NOMO-1 treated with DMSO at 0.1 percent for 48 hours (cell line): ENCODE data around the gene NEB.
"Not testable (repeated sequence)": the region's sequence is repeated elsewhere in the genome, so short reads cannot be mapped to it uniquely, and the experiment has no call there.

Experiments
- DNase-seq: peaks from one replicate; lab custom pipeline; 2025; ENCODE audit not compliant: unreplicated experiment; lab: John Stamatoyannopoulos, UW

NEB gene

GRCh38 chr2:151704480-151704961 is 29.8 kb downstream of the NEB start:
- DNase-seq: not testable (repeated sequence)

- not testable (repeated sequence) for DNase-seq
Measured at GRCh38 chr2:151698134-151698533, 36.1 kb downstream of the NEB start.

GRCh38 chr2:151695778-151696177 is 38.5 kb downstream of the NEB start:
- DNase-seq: no peak

- no peak for DNase-seq
Measured at GRCh38 chr2:151691631-151692030, 42.6 kb downstream of the NEB start.

- DNase-seq: no peak
Measured at GRCh38 chr2:151688719-151689118, 45.6 kb downstream of the NEB start.

DNA sequence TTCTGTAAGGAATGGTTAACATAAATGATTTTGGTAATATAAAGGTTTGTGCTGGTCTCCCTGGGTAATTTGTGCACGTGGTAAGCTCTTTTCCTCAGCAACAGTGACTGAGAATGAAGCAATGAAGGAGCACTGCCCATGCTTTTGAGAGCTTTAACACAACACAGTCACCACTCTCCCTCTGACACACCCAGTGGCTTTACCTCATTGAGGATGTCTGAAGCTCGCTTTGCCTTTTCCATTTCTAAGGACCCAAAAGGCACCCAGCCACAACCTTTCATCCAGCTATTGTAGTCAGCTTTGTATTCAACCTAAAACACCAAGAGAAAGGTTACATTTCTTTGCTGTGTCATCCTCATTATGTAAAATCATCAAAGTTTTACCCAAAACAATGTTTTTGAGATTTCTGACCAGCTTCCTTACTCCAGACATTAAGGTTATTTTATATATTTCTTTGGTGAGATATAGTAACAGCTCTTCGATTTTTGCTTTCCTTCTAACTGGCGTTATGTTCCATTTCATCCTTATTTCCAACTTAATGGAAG is 51.7 kb downstream of the NEB start:
- no peak for DNase-seq

- DNase-seq: no peak
Measured at GRCh38 chr2:151681051-151681450, 53.2 kb downstream of the NEB start.

- no peak for DNase-seq
Measured at GRCh38 chr2:151679994-151680393, 54.3 kb downstream of the NEB start.

DNA sequence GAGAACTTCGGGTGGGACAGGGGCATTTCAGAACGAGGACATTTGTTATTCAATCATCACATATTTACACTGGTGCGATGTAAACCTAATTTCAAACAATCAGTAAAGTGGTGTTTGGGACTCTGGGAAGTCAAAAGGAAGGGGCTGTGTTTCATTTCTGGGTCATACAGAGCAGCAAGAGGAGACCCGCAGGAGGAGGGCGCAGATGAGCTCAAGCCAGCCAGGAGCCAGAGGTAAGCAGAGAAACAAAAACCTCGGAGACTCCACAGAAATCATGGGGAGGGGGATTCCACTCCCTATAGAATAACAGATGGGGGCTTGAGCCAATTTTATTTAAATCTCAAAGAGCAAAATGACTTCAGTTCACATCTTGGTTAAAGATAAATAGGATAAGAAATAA is 55.4 kb downstream of the NEB start:
- no peak for DNase-seq

DNA sequence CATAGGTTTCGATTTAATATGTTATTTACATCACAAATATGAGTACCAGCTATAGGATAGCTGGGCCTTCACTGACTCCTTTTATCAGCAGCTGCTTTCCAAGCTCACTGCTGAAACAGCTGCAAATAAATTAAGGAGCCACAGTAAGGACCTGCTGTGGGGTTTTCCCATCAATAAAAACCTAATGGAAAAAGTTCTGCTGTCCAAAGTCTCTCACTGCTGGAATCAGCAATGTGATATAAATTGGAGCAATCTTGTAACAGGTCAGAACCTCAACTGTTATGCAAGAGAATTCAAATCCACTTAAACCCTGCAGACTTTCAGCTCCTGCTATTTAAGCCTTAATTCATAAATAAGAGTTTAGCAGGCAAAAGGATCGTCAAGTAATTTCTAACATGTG is 61.3 kb downstream of the NEB start:
- DNase-seq: no peak

DNA sequence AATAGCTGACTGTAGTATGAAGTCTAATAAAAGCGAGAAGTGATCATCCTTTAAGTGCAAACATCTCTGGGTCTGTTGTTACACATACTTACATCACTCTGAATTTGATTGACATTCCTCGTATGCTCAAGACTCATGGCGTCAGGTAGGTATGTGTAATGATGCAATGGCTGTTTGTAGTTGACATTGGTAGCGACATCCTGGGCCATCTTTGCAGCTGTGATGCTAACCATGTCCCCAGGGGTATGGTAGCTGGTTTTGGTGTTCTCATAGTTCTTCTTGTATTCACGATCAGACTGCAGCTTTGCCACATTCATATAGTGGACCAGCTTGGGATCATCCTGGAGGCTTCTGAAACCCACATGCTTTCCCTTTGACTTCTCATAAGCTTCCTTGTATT is 62.0 kb downstream of the NEB start:
- DNase-seq: no peak

DNA sequence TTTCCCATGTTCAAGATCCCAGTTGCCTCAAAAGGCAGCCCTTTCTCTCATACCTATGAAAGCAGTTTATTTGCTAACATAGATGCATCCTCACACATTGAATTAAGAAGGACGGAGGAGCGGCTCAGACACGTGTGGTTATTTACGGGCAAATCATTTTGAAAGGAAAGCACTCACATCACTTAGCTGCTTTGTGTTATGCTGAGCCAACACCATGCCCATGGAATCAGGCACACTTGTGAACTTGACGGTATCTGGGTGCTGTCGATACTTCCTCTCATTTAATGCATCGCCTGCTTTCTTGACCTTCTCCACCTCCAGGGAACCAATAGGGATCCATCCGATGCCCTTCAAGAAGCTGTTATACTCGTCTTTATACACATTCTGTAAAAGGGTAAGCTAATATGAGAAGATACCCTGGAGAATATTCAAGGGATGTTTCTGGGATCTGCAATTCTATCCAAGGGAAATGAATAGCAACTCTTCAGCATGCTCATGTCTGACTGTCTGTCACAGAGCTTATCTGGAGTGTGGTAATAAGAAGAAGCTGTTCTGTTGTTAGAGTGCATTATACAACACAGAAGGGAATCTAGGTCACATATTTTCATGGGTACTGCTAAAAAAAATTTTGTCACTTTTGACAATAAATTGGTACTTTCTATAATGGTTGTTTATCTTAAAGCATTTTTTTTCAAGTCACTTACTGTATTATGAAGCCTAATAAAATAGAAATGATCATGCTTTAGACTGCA is 63.3 kb downstream of the NEB start:
- no peak for DNase-seq

DNA sequence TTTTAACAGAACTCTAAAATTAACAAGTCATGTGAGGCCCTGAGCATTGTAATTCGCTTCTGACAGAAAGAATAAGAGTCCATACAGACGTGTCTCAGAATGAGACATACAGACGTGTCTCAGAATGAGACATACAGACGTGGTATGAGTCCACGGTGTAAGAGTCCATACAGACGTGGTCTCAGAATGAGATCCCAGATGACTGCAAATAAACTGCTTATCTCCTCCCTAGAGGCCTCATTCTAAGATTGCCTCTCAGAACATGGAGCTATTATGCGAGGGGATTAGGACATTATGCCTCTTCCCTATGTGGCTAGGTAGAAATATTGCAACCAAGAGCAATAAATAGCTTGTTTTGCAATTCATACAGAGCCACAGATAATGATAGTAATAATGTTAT is 63.9 kb downstream of the NEB start:
- no peak for DNase-seq

DNA sequence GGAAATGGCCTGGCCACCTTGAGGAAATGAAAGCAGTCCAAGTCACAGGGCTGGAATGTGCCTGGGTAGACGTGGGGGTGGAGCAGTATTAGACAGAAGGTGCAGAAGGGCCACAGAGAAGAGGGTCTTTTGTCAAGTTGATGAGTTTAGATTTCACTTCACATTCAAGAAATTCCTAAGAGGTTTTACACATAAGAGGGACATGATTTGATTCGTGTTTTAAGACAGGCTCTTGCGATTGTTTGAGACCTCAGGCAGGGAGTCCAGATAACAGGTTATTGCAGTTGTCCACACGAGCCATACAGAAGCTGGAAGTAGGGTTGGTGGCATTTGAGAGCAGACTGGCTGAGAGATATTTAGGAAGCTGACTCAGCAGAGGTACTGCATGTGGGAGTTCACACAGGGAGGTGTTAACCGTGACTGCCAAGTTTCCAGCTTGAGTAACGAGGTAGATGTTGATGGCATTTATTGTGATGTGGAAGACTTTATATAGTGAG is 64.6 kb downstream of the NEB start:
- no peak for DNase-seq

DNA sequence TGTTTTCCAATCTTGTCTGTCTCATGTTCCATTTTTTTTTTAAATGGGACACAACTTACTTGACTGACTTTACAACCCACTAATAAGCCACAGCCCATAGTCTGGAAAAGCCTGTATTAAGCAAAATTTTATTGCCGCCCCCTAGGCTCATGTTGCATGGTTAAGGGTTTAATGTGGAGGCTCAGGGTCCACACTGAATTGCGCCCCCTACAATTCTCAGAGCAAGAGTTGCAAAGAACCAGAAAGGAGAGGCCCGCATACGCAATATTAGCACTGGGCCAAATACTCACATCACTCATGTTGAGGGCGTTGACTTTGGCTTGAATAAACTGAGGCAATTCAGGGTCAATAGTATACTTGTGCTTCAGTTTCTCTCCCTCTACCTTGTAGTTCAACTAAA is 65.5 kb downstream of the NEB start:
- no peak for DNase-seq

- DNase-seq: no peak
Measured at GRCh38 chr2:151665959-151666358, 68.3 kb downstream of the NEB start.

GRCh38 chr2:151664520-151664919 is 69.8 kb downstream of the NEB start:
- DNase-seq: no peak

DNA sequence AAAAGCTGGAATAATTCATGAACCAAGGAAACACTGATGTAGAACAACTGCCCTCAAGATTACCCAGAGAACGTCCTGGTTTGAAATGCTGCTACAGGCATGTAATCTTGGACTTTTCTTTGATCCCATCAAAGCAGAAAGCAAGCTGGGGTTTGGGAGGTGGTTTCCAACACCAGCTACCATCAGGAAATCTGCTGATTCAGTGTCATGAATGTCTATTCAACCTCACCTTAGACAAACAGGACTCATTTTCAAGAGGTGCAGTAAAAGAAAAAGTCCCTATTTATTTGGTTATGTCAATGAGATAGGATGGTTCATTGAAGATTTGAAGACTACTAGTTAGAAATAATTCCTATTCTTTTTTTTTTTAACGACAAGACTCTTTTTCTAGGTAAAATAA is 72.7 kb downstream of the NEB start:
- no peak for DNase-seq

- DNase-seq: no peak
Measured at GRCh38 chr2:151658081-151658480, 76.2 kb downstream of the NEB start.

DNA sequence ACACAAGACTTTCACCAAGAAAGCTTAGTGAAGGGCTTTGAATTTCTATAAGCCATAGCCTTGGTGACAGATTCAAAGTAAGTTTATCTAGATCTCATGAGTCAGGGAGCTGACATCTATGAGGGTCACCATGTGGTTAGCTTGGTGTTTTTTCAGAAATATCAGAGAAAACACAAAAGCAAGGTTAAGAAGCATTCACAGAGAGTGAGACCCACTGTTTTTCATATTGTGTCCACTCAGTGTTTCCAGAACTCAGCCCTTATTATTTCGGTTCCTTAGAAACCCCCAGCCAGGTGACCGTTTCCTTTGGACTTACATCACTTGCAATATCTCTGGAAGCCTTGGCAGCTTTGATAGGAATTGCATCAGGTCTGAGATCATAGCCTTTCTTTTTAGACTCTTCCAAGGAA is 76.6 kb downstream of the NEB start:
- no peak for DNase-seq

GRCh38 chr2:151655663-151656398 is 78.4 kb downstream of the NEB start:
- DNase-seq: no peak

GRCh38 chr2:151654891-151655290 is 79.4 kb downstream of the NEB start:
- no peak for DNase-seq
